K562 (cell line): ENCODE results near the gene SYCP3. TPM values are rescaled to one million over a fixed set of nuclear protein-coding genes. Genes with fewer than 3 reads are reported as not detected.
A peak's percentile ranks its signal among the peaks of the same experiment; 100 is the strongest.

Source experiments
- BACH1 ChIP-seq: fragments of 200-800 bp; sonication (Bioruptor generic); IDR thresholded peaks from 2 replicates; pipeline ENCODE4 v1.6.1; 2016; ENCODE audit warnings: missing genetic modification characterization, missing compliant biosample characterization
- CBFA2T3 ChIP-seq: fragments of 450-650 bp; IDR thresholded peaks from 2 replicates; pipeline ENCODE4 v1.6.1; 2017
- ERF ChIP-seq: fragments of 450-650 bp; formaldehyde crosslinking; IDR thresholded peaks from 2 replicates; pipeline ENCODE4 v1.4.0; 2020; ENCODE audit warnings: mild to moderate bottlenecking, mixed read lengths
- HMGN3 ChIP-seq: IDR thresholded peaks from 2 replicates; pipeline ENCODE4 v1.6.1; 2011; ENCODE audit warnings: borderline replicate concordance, low read depth, mild to moderate bottlenecking, mixed read lengths, low read length; ENCODE audit not compliant: insufficient read length; ENCODE audit errors: extremely low read depth
- NCOA4 ChIP-seq: fragments of 450-650 bp; IDR thresholded peaks from 2 replicates; pipeline ENCODE4 v1.6.1; 2018; ENCODE audit warnings: mild to moderate bottlenecking; ENCODE audit not compliant: partially characterized antibody
- NCOR1 ChIP-seq: fragments of 450-650 bp; IDR thresholded peaks from 2 replicates; pipeline ENCODE4 v1.6.1; 2016; ENCODE audit warnings: mild to moderate bottlenecking, moderate library complexity
- NR4A1 ChIP-seq, 2 experiments: fragments of 250-450 bp in 1 of 2; fragments of 450-650 bp in 1 of 2; sonication (Bioruptor Pico) in 1 of 2; IDR thresholded peaks; 2 replicates each; pipeline versions ENCODE4 v1.4.0 to v1.6.1; 2016 to 2020; ENCODE audit warnings: mild to moderate bottlenecking in 2 of 2, missing compliant biosample characterization in 1 of 2, missing genetic modification characterization in 1 of 2, moderate library complexity in 1 of 2
- SETDB1 ChIP-seq: IDR thresholded peaks from one replicate; pipeline ENCODE4 v1.6.1; 2012; ENCODE audit warnings: low read length, control low read depth, inconsistent platforms
- TEAD1 ChIP-seq, 2 experiments: fragments of 450-650 bp in 1 of 2; sonication (generic) in 1 of 2; formaldehyde crosslinking; IDR thresholded peaks; 2 replicates each; pipeline versions ENCODE4 v1.4.0 to v1.8.0; 2020 to 2022; ENCODE audit warnings: mild to moderate bottlenecking in 2 of 2, missing genetic modification reagents in 1 of 2
- TSC22D4 ChIP-seq: fragments of 450-650 bp; IDR thresholded peaks from 2 replicates; pipeline ENCODE4 v1.6.1; 2016; ENCODE audit warnings: missing genetic modification characterization, missing biosample characterization, control low read depth
- ZBTB33 ChIP-seq: sonication (generic); formaldehyde crosslinking; IDR thresholded peaks from 2 replicates; pipeline ENCODE4 v1.8.1; 2023; ENCODE audit warnings: mild to moderate bottlenecking, missing genetic modification reagents
- ZBTB40 ChIP-seq, 2 experiments: fragments of 450-650 bp in 1 of 2; sonication (generic) in 1 of 2; formaldehyde crosslinking in 1 of 2; IDR thresholded peaks; 2 replicates each; pipeline versions ENCODE4 v1.7.1 to v1.9.0; 2016 to 2022; ENCODE audit warnings: inconsistent platforms in 1 of 2, mild to moderate bottlenecking in 1 of 2, missing genetic modification reagents in 1 of 2
- ZNF408 ChIP-seq: fragments of 250-450 bp; sonication (Bioruptor Pico); IDR thresholded peaks from 2 replicates; pipeline ENCODE4 v1.4.0; 2020; ENCODE audit warnings: low read depth, mild to moderate bottlenecking, moderate library complexity
- ZNF584 ChIP-seq: fragments of 200-800 bp; sonication (Bioruptor generic); IDR thresholded peaks from 2 replicates; pipeline ENCODE4 v1.6.1; 2016; ENCODE audit warnings: low read depth, mild to moderate bottlenecking, missing genetic modification characterization, missing compliant biosample characterization
- polyA plus RNA-seq, 8 experiments: library from polyadenylated mRNA; depleted of rRNA in 4 of 8; stranded (reverse) in 5 of 8; unstranded in 3 of 8; fragments of >200 nt; fragmentation: Nextera tagmentation in 2 of 8; fragmentation: Illumina TruSeq in 1 of 8; extraction: Ambion mirVana in 2 of 8; extraction: Trizol in 1 of 8; gene quantifications; 2 replicates each; pipeline versions ENCODE4 v1.2.1 to v1.2.3, GENCODE V29; 2011 to 2014; ENCODE audit warnings: inconsistent platforms in 1 of 8, missing spikeins in 1 of 8
- total RNA-seq, 7 experiments: library from RNA; depleted of rRNA in 6 of 7; stranded (reverse); fragments of >200 nt in 6 of 7; fragmentation: Illumina TruSeq in 2 of 7; extraction: Trizol in 2 of 7; gene quantifications; 2 replicates each; pipeline versions ENCODE4 v1.2.1 to v1.2.3, GENCODE V29; 2011 to 2021; ENCODE audit warnings: low replicate concordance in 1 of 7

Gene SYCP3
- total and polyA plus RNA-seq, 9 of the 15 experiments (the other 6 are each of a cell fraction or from before 2014, with no cell fraction given), result 0.11 to 0.25 (median 0.22) TPM; not detected in 4

GRCh38 chr12:101696251-101697196, 42.7 kb downstream of the SYCP3 start (continued):
- TF ChIP-seq ZBTB40 (IDR thresholded peaks at IDR 0.05) (no peak), ZBTB40 (CRISPR knock-in tag; IDR thresholded peaks at IDR 0.05) (no peak; the same call in 1 of the 2 replicates), ZBTB33 (CRISPR knock-in tag) (no peak), TSC22D4 (no peak), SETDB1 (no peak), ZNF584 (CRISPR knock-in tag) (no peak), ERF (CRISPR knock-in tag) (0 out of 2 replicates have a peak, but pooled peaks have one; percentile 40), NCOA4 (no peak), NCOR1 (peak; percentile 92), BACH1 (tag) (no peak), NR4A1 (CRISPR knock-in tag; IDR thresholded peaks at IDR 0.05) (no peak), NR4A1 (tag; IDR thresholded peaks at IDR 0.05) (peak; percentile 57; the same call in 1 of the 2 replicates), TEAD1 (CRISPR knock-in tag; IDR thresholded peaks at IDR 0.05) (peak in 1 of 2 experiments; percentile 49; a peak in 1 of 4 replicates), CBFA2T3 (peak; percentile 96), HMGN3 (no peak), ZNF408 (no peak)
